ELF-1 (cell line): ENCODE results near the gene TNNI2.
A peak's percentile ranks its signal among the peaks of the same experiment; 100 is the strongest.

Source experiments
- DNase-seq: peaks from one replicate; pipeline ENCODE4 v3.0.0-alpha.2; 2016; ENCODE audit warnings: low read depth, low spot score

Gene TNNI2

GRCh38 chr11:1821562-1821961 is 17.2 kb upstream of the TNNI2 start:
- DNase-seq = no peak

GRCh38 chr11:1822648-1823375 is 16.0 kb upstream of the TNNI2 start:
- no peak for DNase-seq

GRCh38 chr11:1823376-1824220 is 15.2 kb upstream of the TNNI2 start:
- DNase-seq = no peak

GRCh38 chr11:1824221-1825038 is 14.4 kb upstream of the TNNI2 start:
- no peak for DNase-seq

- peak; percentile 96 for DNase-seq
These were observed 13.6 kb upstream of the TNNI2 start for GRCh38 chr11:1825039-1825740.

- DNase-seq = no peak
These were observed 12.9 kb upstream of the TNNI2 start for GRCh38 chr11:1825785-1826451.

GRCh38 chr11:1826552-1827094 is 12.2 kb upstream of the TNNI2 start:
- DNase-seq = no peak

- no peak for DNase-seq
These were observed 11.5 kb upstream of the TNNI2 start for GRCh38 chr11:1827095-1827813.

GRCh38 chr11:1827931-1828330 is 10.8 kb upstream of the TNNI2 start:
- no peak for DNase-seq

GRCh38 chr11:1828542-1828941 is 10.2 kb upstream of the TNNI2 start:
- no peak for DNase-seq

- no peak for DNase-seq
These were observed 9.6 kb upstream of the TNNI2 start for GRCh38 chr11:1829039-1829820.

- no peak for DNase-seq
These were observed 8.8 kb upstream of the TNNI2 start for GRCh38 chr11:1830004-1830321.

- DNase-seq = peak; percentile 62
These were observed 8.2 kb upstream of the TNNI2 start for GRCh38 chr11:1830322-1831223.

GRCh38 chr11:1831338-1832210 is 7.2 kb upstream of the TNNI2 start:
- no peak for DNase-seq

GRCh38 chr11:1832211-1832919 is 6.4 kb upstream of the TNNI2 start:
- DNase-seq = peak; percentile 72

GRCh38 chr11:1832920-1833295 is 5.9 kb upstream of the TNNI2 start:
- no peak for DNase-seq
